Right lobe of liver (tissue), 6 donors: ENCODE results near the gene LDLRAD3. TPM values are rescaled to one million over a fixed set of nuclear protein-coding genes. Genes with fewer than 3 reads are reported as not detected.

Source experiments
- ATAC-seq, 4 donors: fragments of 200-7000 bp; cut with Tn5 transposase; one replicate each; pipeline ENCODE4 v1.9.1; 2020; ENCODE audit warnings: mild to moderate bottlenecking in 4 of 4, moderate library complexity in 4 of 4
- DNase-seq, 3 donors: peaks; one replicate each; pipeline ENCODE4 v3.0.0-alpha.2; 2020
- H3K27ac ChIP-seq, 3 donors: fragments of 200-600 bp; one replicate each; pipeline ENCODE4 v1.8.0; 2022
- H3K27me3 ChIP-seq, 2 donors: fragments of 200-600 bp; one replicate each; pipeline ENCODE4 v1.8.0; 2022
- H3K36me3 ChIP-seq, 4 donors: fragments of 200-600 bp; sonication (generic) in 1 of 4; one replicate each; pipeline versions ENCODE4 v1.5.1 to v1.8.0; 2017 to 2022; ENCODE audit warnings: control low read depth in 1 of 4
- H3K4me1 ChIP-seq, 4 donors: fragments of 200-600 bp; sonication (generic) in 1 of 4; one replicate each; pipeline versions ENCODE4 v1.5.1 to v1.8.0; 2017 to 2022; ENCODE audit warnings: control low read depth in 1 of 4
- H3K4me3 ChIP-seq, 3 donors: fragments of 200-600 bp; one replicate each; pipeline ENCODE4 v1.8.0; 2022
- H3K9me3 ChIP-seq, 4 donors: fragments of 200-600 bp; sonication (generic) in 1 of 4; one replicate each; pipeline versions ENCODE4 v1.5.1 to v1.8.0; 2017 to 2022; ENCODE audit warnings: control low read depth in 1 of 4
- CTCF ChIP-seq, 4 donors: fragments of 200-600 bp in 3 of 4; fragments of 450-650 bp in 1 of 4; IDR thresholded peaks; one replicate each; pipeline versions ENCODE4 v1.5.1 to v1.8.0; 2016 to 2022; ENCODE audit warnings: antibody characterized with exemption in 4 of 4, mild to moderate bottlenecking in 2 of 4
- POLR2A ChIP-seq: fragments of 450-650 bp; IDR thresholded peaks from one replicate; pipeline ENCODE4 v1.6.1; 2017; ENCODE audit warnings: antibody characterized with exemption, mild to moderate bottlenecking
- WGBS: methylation state at CpG from one replicate; pipeline ENCODE4 v1.1.6; 2018; ENCODE audit warnings: low coverage, low lambda C conversion rate; ENCODE audit not compliant: insufficient coverage; ENCODE audit errors: missing lambda C conversion rate; 5-methylcytosine and 5-hydroxymethylcytosine counted together
- intact Hi-C, 2 donors: fragments of 100-400 bp; cut with DNase I; formaldehyde crosslinking; loops; one replicate each; pipeline versions ENCODE4 v1.11.2 to v1.14.1; 2022
- microRNA-seq, 2 donors: library from miRNA; unstranded; fragments of <30 nt; microRNA quantifications; one replicate each; pipeline ENCODE4, GENCODE V29; 2019 to 2020
- small RNA-seq, 2 experiments: library from RNA; depleted of rRNA; stranded (forward); fragments of <200 nt; gene quantifications; one replicate each; pipeline ENCODE3, GENCODE V24; 2016
- total RNA-seq, 6 experiments: library from RNA; depleted of rRNA in 2 of 6; stranded (reverse); fragments of >200 nt in 2 of 6; fragmentation: NEBNext Ultra II Directional in 3 of 6; extraction: Animal tissue kit (Norgen Biotek cat#: 25700) in 3 of 6; gene quantifications; one replicate each; pipeline versions ENCODE4 v1.1.0 to v1.2.4, GENCODE V29; 2016 to 2023
- donor health status: DM: no; HTN: yes; CAD: no.
- donor health status: DM: no; HTN: no; CAD: no.
- donor health status: DM: no; HTN: no; CAD: no.
- donor health status: DM: no; HTN: yes; CAD: no.
- donor health status: DM: no; HTN: yes; CAD: no.

The LDLRAD3 gene
- total RNA-seq, 6 experiments from 2014 or later: 0.62 to 3.3 (median 2.7) TPM

- intact Hi-C loops: no loop called here
- WGBS: 100% methylated on average over 1 of the region's 1 CpG
- Histone ChIP-seq H3K27ac (no peak overlapping the region), H3K9me3 (no peaks in the 10 kb centered on the region), H3K4me1 (no peaks in the 10 kb centered on the region), H3K36me3 (peaks cover 0 to 18% (median 10%) of the 10 kb centered on the region in 4 donors), H3K4me3 (no peak overlapping the region), H3K27me3 (no peaks in the 10 kb centered on the region)
- TF ChIP-seq POLR2A: no peak
- no peak for TF ChIP-seq CTCF (IDR thresholded peaks at IDR 0.05)
- DNase-seq (no peak), ATAC-seq (no peak)
Observed at GRCh38 chr11:36280531-36280930, 336.7 kb downstream of the LDLRAD3 start.

Small RNAs within 50 kb of the gene (microRNA-seq; reads per million reads assigned to microRNA genes)
- gene MIR3973: 0 reads per million in 2 donors

Small RNAs within 50 kb of the gene (small RNA-seq; reads per million reads assigned to genes)
- 0 reads per million in 2 experiments for gene MIR3973
